ENCODE results near the gene AVP. TPM values are rescaled to one million over a fixed set of nuclear protein-coding genes. Genes with fewer than 3 reads are reported as not detected.

Gene AVP
- total RNA-seq, 1 experiment from 2014 or later, result not detected

GRCh38 chr20:3071610-3072529 lies 12.7 kb downstream of the AVP start, which contains the start of gene OXT:
OXT (plus strand) TSS chr20:3071620; CDS start chr20:3071656, 36 bp downstream.
- ATAC-seq (peak; percentile 18; the same call in 1 of the 2 replicates), DNase-seq (ENCODE audit: low read depth, low spot score) (no peak)
- Histone ChIP-seq H3K27ac (ENCODE audit: low read length) (no peak within 1 kb of the TSS), H3K27me3 (ENCODE audit: control insufficient read depth, insufficient read depth, low read length) (no peaks in the 10 kb centered on the region), H3K9me3 (ENCODE audit: control insufficient read depth, insufficient read depth, low read depth, low read length) (no peaks in the 10 kb centered on the region), H3K4me3 (ENCODE audit: low read depth in 2 of 2, low read length in 2 of 2) (peak within 1 kb of the TSS; percentile 6 to 21; a peak in 3 of 4 replicates), H3K4me1 (ENCODE audit: control insufficient read depth, insufficient read depth, low read length) (0 out of 2 replicates have a peak, but pooled peaks cover 3% of the 10 kb centered on the region), H3K36me3 (ENCODE audit: control insufficient read depth, insufficient read depth, low read length) (no peaks in the 10 kb centered on the region)
- intact Hi-C loops (cut with micrococcal nuclease; ENCODE audit: unreplicated experiment) (no loop called here), in situ Hi-C loops (cut with HindIII; ENCODE audit: low pct_unique_long_range_greater_than_20kb, low sequenced_read_pairs) (no loop called here)
- BruUV-seq (replicated peaks), result no TSS peak
- TF ChIP-seq POLR2AphosphoS5 (IDR thresholded peaks at IDR 0.05; ENCODE audit: low read depth, low read length) (no peak), TCF7L2 (IDR thresholded peaks at IDR 0.05; ENCODE audit: low read depth, low read length) (no peak), SIN3A (IDR thresholded peaks at IDR 0.05; ENCODE audit: borderline replicate concordance, insufficient read depth, low read depth, low read length) (no peak), REST (IDR thresholded peaks at IDR 0.05; ENCODE audit: insufficient read depth in 1 of 2, low read depth in 2 of 2, low read length in 1 of 2) (no peak), CTCF (IDR thresholded peaks at IDR 0.05) (no peak)
- ChIA-PET CTCF (no interaction called here), POLR2A (no interaction called here)

DNA sequence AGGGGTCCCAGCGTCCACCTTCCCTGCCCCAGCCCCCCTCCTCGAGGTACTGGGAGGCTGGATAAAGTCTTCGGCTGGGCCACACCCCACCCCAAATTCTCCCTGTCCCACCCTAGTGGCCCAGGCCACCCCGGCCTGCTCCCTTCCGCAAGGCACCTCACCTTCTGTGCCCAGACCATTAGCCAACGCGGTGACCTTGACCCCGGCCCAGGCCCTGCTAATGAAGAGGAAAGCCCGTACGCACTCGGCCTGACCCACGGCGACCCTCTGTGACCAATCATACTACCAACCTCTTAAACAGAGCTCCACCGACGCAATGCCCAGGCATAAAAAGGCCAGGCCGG lies 13.3 kb downstream of the AVP start:
- ATAC-seq, result no peak
- no peak overlapping the region for H3K27ac ChIP-seq (ENCODE audit: low read length)
- POLR2A ChIA-PET, result no interaction called here
- in situ Hi-C loops (cut with HindIII; ENCODE audit: low pct_unique_long_range_greater_than_20kb, low sequenced_read_pairs), result no loop called here
- no TSS peak for BruUV-seq (replicated peaks)
- no peaks in the 10 kb centered on the region for H3K27me3 ChIP-seq (ENCODE audit: control insufficient read depth, insufficient read depth, low read length)
- TF ChIP-seq SIN3A (IDR thresholded peaks at IDR 0.05; ENCODE audit: borderline replicate concordance, insufficient read depth, low read depth, low read length) (no peak), REST (IDR thresholded peaks at IDR 0.05; ENCODE audit: insufficient read depth in 1 of 2, low read depth in 2 of 2, low read length in 1 of 2) (no peak), POLR2AphosphoS5 (IDR thresholded peaks at IDR 0.05; ENCODE audit: low read depth, low read length) (no peak)
- CTCF ChIA-PET, result no interaction called here
- no peak overlapping the region for H3K4me3 ChIP-seq (ENCODE audit: low read depth in 2 of 2, low read length in 2 of 2)
- intact Hi-C loops (cut with micrococcal nuclease; ENCODE audit: unreplicated experiment), result no loop called here
- no peaks in the 10 kb centered on the region for H3K36me3 ChIP-seq (ENCODE audit: control insufficient read depth, insufficient read depth, low read length)
- no peaks in the 10 kb centered on the region for H3K9me3 ChIP-seq (ENCODE audit: control insufficient read depth, insufficient read depth, low read depth, low read length)
- no peak for DNase-seq (ENCODE audit: low read depth, low spot score)
- H3K4me1 ChIP-seq (ENCODE audit: control insufficient read depth, insufficient read depth, low read length), result 0 out of 2 replicates have a peak, but pooled peaks cover 3% of the 10 kb centered on the region
